HepG2 (cell line): ENCODE results near the gene FBXO5. TPM values are rescaled to one million over a fixed set of nuclear protein-coding genes. Genes with fewer than 3 reads are reported as not detected.

Experiments
- ATAC-seq: fragments of 200-7000 bp; cut with Tn5 transposase; 3 replicates; pipeline ENCODE4 v1.9.1; 2020; ENCODE audit warnings: mild to moderate bottlenecking, moderate library complexity
- BruUV-seq: library from RNA; stranded (reverse); fragments of 400-500 nt; replicated peaks from 2 replicates; lab custom pipeline; 2021; lab: Mats Ljungman, UMichigan
- CTCF ChIA-PET: fragments of 300-600 bp; formaldehyde crosslinking; extraction: SDS; loops from one replicate; lab custom pipeline; 2021; ENCODE audit warnings: low total read pairs, inconsistent platforms, low intra/inter-chr PET ratio; lab: Yijun Ruan, JAX
- POLR2A ChIA-PET: fragments of 350-600 bp; sonication (Branson Sonifier 250); formaldehyde crosslinking; loops from one replicate; lab custom pipeline; 2020; ENCODE audit warnings: antibody characterized with exemption, inconsistent platforms; lab: Yijun Ruan, JAX
- DNase-seq: peaks from one replicate; pipeline ENCODE4 v3.0.0-alpha.2; 2015; ENCODE audit warnings: low spot score
- FAIRE-seq: peaks from 3 replicates; lab custom pipeline; 2011; peaks lifted over from hg19 to GRCh38; lab: Jason Lieb, UNC
- H2AFZ ChIP-seq: one replicate; pipeline ENCODE4 v1.6.1; 2011; ENCODE audit warnings: low read length, inconsistent platforms
- H3K27ac ChIP-seq: fragments of 300-600 bp; 3 replicates; pipeline ENCODE4 v1.8.0; 2011; ENCODE audit warnings: mixed run types, mild to moderate bottlenecking, mixed read lengths, low read length, inconsistent platforms; ENCODE audit not compliant: insufficient read depth; ENCODE audit errors: extremely low read length
- H3K27me3 ChIP-seq, 2 experiments: fragments of 200-600 bp in 1 of 2; 2 replicates in 1 of 2; 3 replicates in 1 of 2; pipeline versions ENCODE4 v1.6.0 to v1.8.0; 2011; ENCODE audit warnings: low read length in 2 of 2, mild to moderate bottlenecking in 2 of 2, moderate library complexity in 2 of 2, inconsistent platforms in 1 of 2; ENCODE audit not compliant: insufficient read depth in 2 of 2, control insufficient read depth in 1 of 2
- H3K36me3 ChIP-seq, 2 experiments: fragments of 200-600 bp in 1 of 2; replicated peaks in 1 of 2; 2 replicates in 1 of 2; 3 replicates in 1 of 2; pipeline versions ENCODE4 v1.5.1 to v1.8.0; 2011; ENCODE audit warnings: low read length in 2 of 2, inconsistent platforms in 1 of 2; ENCODE audit not compliant: insufficient read depth in 2 of 2, control insufficient read depth in 1 of 2
- H3K4me1 ChIP-seq: 2 replicates; pipeline ENCODE4 v1.5.1; 2012; ENCODE audit warnings: low read length, inconsistent platforms; ENCODE audit not compliant: insufficient read depth
- H3K4me2 ChIP-seq: 2 replicates; pipeline ENCODE4 v1.6.0; 2011; ENCODE audit warnings: low read depth, low read length, inconsistent platforms
- H3K4me3 ChIP-seq, 3 experiments: fragments of 200-600 bp in 1 of 3; sonication (generic), shearing (Covaris generic) in 1 of 3; replicated peaks in 1 of 3; 2 replicates each; pipeline ENCODE4 v1.5.1; 2011 to 2016; ENCODE audit warnings: low read length in 3 of 3, inconsistent platforms in 2 of 3, low read depth in 2 of 3, mild to moderate bottlenecking in 2 of 3, control low read depth in 1 of 3, mixed read lengths in 1 of 3; ENCODE audit not compliant: insufficient read depth in 1 of 3
- H3K79me2 ChIP-seq: one replicate; pipeline ENCODE4 v1.6.1; 2011; ENCODE audit warnings: low read length, inconsistent platforms; ENCODE audit not compliant: insufficient read depth
- H3K9ac ChIP-seq: 2 replicates; pipeline ENCODE4 v1.6.0; 2011; ENCODE audit warnings: mild to moderate bottlenecking, low read depth, low read length, inconsistent platforms; ENCODE audit not compliant: insufficient read depth
- H3K9me3 ChIP-seq: 2 replicates; pipeline ENCODE4 v1.5.1; 2012; ENCODE audit warnings: mild to moderate bottlenecking, low read length
- H4K20me1 ChIP-seq: 2 replicates; pipeline ENCODE4 v1.6.0; 2011; ENCODE audit warnings: inconsistent platforms, mild to moderate bottlenecking, low read length, moderate library complexity; ENCODE audit not compliant: insufficient read depth
- ADNP ChIP-seq: sonication (generic); formaldehyde crosslinking; IDR thresholded peaks from 2 replicates; pipeline ENCODE4 v1.4.0; 2020; ENCODE audit warnings: missing genetic modification reagents
- BCL3 ChIP-seq: sonication (generic); formaldehyde crosslinking; IDR thresholded peaks from 2 replicates; pipeline ENCODE4 v1.5.1; 2020; ENCODE audit warnings: mild to moderate bottlenecking, missing genetic modification reagents, moderate library complexity
- ELF1 ChIP-seq: sonication (generic); formaldehyde crosslinking; IDR thresholded peaks from 2 replicates; pipeline ENCODE4 v1.4.0; 2020; ENCODE audit warnings: missing genetic modification reagents
- JUN ChIP-seq: sonication (generic); formaldehyde crosslinking; IDR thresholded peaks from 2 replicates; pipeline ENCODE4 v1.4.0; 2020; ENCODE audit warnings: mild to moderate bottlenecking, missing genetic modification reagents
- MEIS1 ChIP-seq: sonication (generic); formaldehyde crosslinking; IDR thresholded peaks from 2 replicates; pipeline ENCODE4 v1.9.0; 2021; ENCODE audit warnings: mild to moderate bottlenecking, missing genetic modification reagents, moderate library complexity, borderline replicate concordance
- NAIF1 ChIP-seq: sonication (generic); formaldehyde crosslinking; IDR thresholded peaks from 2 replicates; pipeline ENCODE4 v1.5.0; 2020; ENCODE audit warnings: mild to moderate bottlenecking, missing genetic modification reagents, borderline replicate concordance
- PHF20 ChIP-seq: sonication (generic); formaldehyde crosslinking; IDR thresholded peaks from 2 replicates; pipeline ENCODE4 v1.5.0; 2020; ENCODE audit warnings: mild to moderate bottlenecking, missing genetic modification reagents
- STAT6 ChIP-seq: sonication (generic); formaldehyde crosslinking; IDR thresholded peaks from 2 replicates; pipeline ENCODE4 v1.4.0; 2020; ENCODE audit warnings: missing genetic modification reagents, mild to moderate bottlenecking, borderline replicate concordance
- ZNF121 ChIP-seq: sonication (generic); formaldehyde crosslinking; IDR thresholded peaks from 2 replicates; pipeline ENCODE4 v1.5.0; 2020; ENCODE audit warnings: mild to moderate bottlenecking, missing genetic modification reagents
- ZNF33B ChIP-seq: sonication (generic); formaldehyde crosslinking; IDR thresholded peaks from 2 replicates; pipeline ENCODE4 v1.5.1; 2020; ENCODE audit warnings: mild to moderate bottlenecking, missing genetic modification reagents
- ZNF431 ChIP-seq: sonication (generic); formaldehyde crosslinking; IDR thresholded peaks from 2 replicates; pipeline ENCODE4 v1.9.0; 2022; ENCODE audit warnings: missing genetic modification reagents, low read depth, mild to moderate bottlenecking, borderline replicate concordance
- ZNF850 ChIP-seq: sonication (generic); formaldehyde crosslinking; conservative IDR thresholded peaks from 2 replicates; pipeline ENCODE4 v1.9.0; 2021; ENCODE audit warnings: mild to moderate bottlenecking, missing genetic modification reagents
- WGBS: methylation state at CpG from one replicate; pipeline ENCODE4 v1.1.6; 2017; ENCODE audit warnings: low lambda C conversion rate; 5-methylcytosine and 5-hydroxymethylcytosine counted together
- in situ Hi-C: cut with HindIII; loops from 2 replicates; pipeline ENCODE4 v1.10.0; 2017; ENCODE audit warnings: low pct_unique_long_range_greater_than_20kb; ENCODE audit not compliant: extremely low pct_ligation_motif_present
- intact Hi-C: fragments of 100-400 bp; cut with micrococcal nuclease; formaldehyde crosslinking; loops from one replicate; pipeline ENCODE4 v1.10.0; 2022; ENCODE audit not compliant: unreplicated experiment
- polyA plus RNA-seq, 8 experiments: library from polyadenylated mRNA; depleted of rRNA in 3 of 8; stranded (reverse) in 7 of 8; unstranded in 1 of 8; fragments of >200 nt; fragmentation: Illumina TruSeq in 4 of 8; extraction: Trizol in 4 of 8; gene quantifications; 2 replicates each; pipeline versions ENCODE4 v1.2.1 to v1.2.3, GENCODE V29; 2011 to 2016; ENCODE audit warnings: low read depth in 4 of 8, missing spikeins in 1 of 8, mixed read lengths in 1 of 8; ENCODE audit not compliant: insufficient read depth in 1 of 8
- total RNA-seq, 5 experiments: library from RNA; depleted of rRNA; stranded (reverse); fragments of >200 nt; fragmentation: Illumina TruSeq; extraction: Trizol; gene quantifications; 2 replicates each; pipeline ENCODE4 v1.2.3, GENCODE V29; 2016; ENCODE audit warnings: low read depth in 1 of 5
- TF ChIP-seq, protein P1 (sequence below): sonication (generic); formaldehyde crosslinking; IDR thresholded peaks from 2 replicates; pipeline ENCODE4 v1.8.0; 2023; ENCODE audit warnings: mild to moderate bottlenecking, missing genetic modification reagents
- TF ChIP-seq, protein P2 (sequence below): IDR thresholded peaks from 2 replicates; pipeline ENCODE4 v1.6.1; 2012; ENCODE audit warnings: low read length, improper control_type of control experiment

The FBXO5 gene
- total and polyA plus RNA-seq, 2 of the 13 experiments (the other 11 are each of a cell fraction or from before 2014, with no cell fraction given): 15.8 to 41.5 TPM

DNA sequence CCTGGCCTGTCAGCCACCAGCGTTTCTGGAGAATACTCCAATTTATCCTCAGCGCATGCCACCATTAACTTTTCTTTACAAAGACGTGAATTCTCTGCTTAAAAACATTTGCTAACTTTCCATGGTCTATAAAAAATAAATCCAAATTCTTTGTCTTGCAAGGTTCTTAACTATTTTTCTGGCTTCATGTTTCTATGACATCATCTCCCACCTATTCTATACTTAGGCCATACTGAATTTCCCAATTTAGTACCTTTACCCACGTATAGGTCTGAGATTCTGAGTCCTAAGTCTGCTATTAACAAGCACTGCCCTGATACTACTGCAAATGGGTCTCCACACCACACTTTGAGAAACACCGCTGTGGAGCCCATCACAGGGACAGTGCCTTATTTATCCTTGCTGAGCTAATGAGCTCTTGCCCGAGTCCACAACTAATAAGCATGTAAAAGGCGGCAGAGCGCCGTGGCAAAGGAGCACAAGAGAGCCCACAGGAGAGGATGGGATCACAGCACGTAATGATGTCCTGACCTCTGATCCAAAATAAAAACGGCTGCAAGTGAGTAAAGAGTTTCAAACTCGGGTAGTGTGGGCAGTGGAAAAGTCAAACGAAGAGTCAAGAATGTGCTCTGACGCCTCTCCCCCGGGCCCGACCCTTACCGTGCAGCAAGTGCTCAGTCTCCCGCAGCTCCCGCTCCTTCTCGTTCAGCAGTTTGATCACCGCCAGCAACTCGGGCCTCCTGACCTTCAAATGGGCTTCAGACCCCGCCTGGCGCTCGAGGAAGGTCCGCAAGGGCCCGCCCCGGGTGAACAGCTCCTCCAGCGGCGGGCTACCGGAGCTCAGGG is 19.1 kb upstream of the FBXO5 start:
- Histone ChIP-seq H3K4me3 (peak overlapping the region; percentile 69 to 93 (median 92)), H3K9me3 (no peaks in the 10 kb centered on the region), H3K4me2 (peak overlapping the region; percentile 91), H3K27ac (peak overlapping the region; percentile 88), H3K36me3 (peaks cover 4 to 8% of the 10 kb centered on the region in 2 experiments; a peak in 4 of 5 replicates), H3K27me3 (no peaks in the 10 kb centered on the region; a peak in 2 of 5 replicates), H4K20me1 (peaks cover 20% of the 10 kb centered on the region), H3K79me2 (peaks cover 52% of the 10 kb centered on the region), H3K9ac (peak overlapping the region; percentile 93), H3K4me1 (peaks cover 33% of the 10 kb centered on the region), H2AFZ (no peak overlapping the region)
- ATAC-seq (peak; percentile 58), FAIRE-seq (no peak), DNase-seq (peak; percentile 24)
- intact Hi-C loops: loop anchor here (1.0 kb wide), 1 partner anchor 21 kb away; no protein-coding TSS in a partner anchor
- ChIA-PET POLR2A (interaction anchor here (3.2 kb wide), 1 partner anchor 19 kb away, joined by 28 read pairs; the partner anchor contains the start of gene FBXO5), CTCF (no interaction called here)
- in situ Hi-C loops: no loop called here
- TSS peak; percentile 70 for BruUV-seq
- 4% methylated on average over 19 of the region's 31 CpGs for whole genome bisulfite sequencing
- no peak for TF ChIP-seq JUN (CRISPR knock-in tag)
- TF ChIP-seq ZNF850 (CRISPR knock-in tag): no peak
- peak; percentile 50; the same call in 1 of the 2 replicates for TF ChIP-seq BCL3 (CRISPR knock-in tag)
- 0 out of 2 replicates have a peak, but pooled peaks have one; percentile 13 for TF ChIP-seq ELF1 (CRISPR knock-in tag)
- TF ChIP-seq, protein P1, sequence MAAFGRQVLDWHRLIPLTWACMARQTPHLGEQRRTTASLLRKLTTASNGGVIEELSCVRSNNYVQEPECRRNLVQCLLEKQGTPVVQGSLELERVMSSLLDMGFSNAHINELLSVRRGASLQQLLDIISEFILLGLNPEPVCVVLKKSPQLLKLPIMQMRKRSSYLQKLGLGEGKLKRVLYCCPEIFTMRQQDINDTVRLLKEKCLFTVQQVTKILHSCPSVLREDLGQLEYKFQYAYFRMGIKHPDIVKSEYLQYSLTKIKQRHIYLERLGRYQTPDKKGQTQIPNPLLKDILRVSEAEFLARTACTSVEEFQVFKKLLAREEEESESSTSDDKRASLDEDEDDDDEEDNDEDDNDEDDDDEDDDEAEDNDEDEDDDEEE (CRISPR knock-in tag): no peak
- TF ChIP-seq ZNF121 (CRISPR knock-in tag): 0 out of 2 replicates have a peak, but pooled peaks have one; percentile 13
- TF ChIP-seq STAT6 (CRISPR knock-in tag): 0 out of 2 replicates have a peak, but pooled peaks have one; percentile 7
- TF ChIP-seq MEIS1 (CRISPR knock-in tag): no peak
- 0 out of 2 replicates have a peak, but pooled peaks have one; percentile 61 for TF ChIP-seq ZNF33B (CRISPR knock-in tag)
- no peak for TF ChIP-seq PHF20 (CRISPR knock-in tag)
- TF ChIP-seq, protein P2, sequence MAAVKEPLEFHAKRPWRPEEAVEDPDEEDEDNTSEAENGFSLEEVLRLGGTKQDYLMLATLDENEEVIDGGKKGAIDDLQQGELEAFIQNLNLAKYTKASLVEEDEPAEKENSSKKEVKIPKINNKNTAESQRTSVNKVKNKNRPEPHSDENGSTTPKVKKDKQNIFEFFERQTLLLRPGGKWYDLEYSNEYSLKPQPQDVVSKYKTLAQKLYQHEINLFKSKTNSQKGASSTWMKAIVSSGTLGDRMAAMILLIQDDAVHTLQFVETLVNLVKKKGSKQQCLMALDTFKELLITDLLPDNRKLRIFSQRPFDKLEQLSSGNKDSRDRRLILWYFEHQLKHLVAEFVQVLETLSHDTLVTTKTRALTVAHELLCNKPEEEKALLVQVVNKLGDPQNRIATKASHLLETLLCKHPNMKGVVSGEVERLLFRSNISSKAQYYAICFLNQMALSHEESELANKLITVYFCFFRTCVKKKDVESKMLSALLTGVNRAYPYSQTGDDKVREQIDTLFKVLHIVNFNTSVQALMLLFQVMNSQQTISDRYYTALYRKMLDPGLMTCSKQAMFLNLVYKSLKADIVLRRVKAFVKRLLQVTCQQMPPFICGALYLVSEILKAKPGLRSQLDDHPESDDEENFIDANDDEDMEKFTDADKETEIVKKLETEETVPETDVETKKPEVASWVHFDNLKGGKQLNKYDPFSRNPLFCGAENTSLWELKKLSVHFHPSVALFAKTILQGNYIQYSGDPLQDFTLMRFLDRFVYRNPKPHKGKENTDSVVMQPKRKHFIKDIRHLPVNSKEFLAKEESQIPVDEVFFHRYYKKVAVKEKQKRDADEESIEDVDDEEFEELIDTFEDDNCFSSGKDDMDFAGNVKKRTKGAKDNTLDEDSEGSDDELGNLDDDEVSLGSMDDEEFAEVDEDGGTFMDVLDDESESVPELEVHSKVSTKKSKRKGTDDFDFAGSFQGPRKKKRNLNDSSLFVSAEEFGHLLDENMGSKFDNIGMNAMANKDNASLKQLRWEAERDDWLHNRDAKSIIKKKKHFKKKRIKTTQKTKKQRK: no peak
- 0 out of 2 replicates have a peak, but pooled peaks have one; percentile 25 for TF ChIP-seq NAIF1 (CRISPR knock-in tag)
- TF ChIP-seq ADNP (CRISPR knock-in tag): no peak
- TF ChIP-seq ZNF431 (CRISPR knock-in tag): no peak
